ENCODE measurements around the gene CIAO2A. TPM values are rescaled to one million over a fixed set of nuclear protein-coding genes. Genes with fewer than 3 reads are reported as not detected.
A peak's percentile ranks its signal among the peaks of the same experiment; 100 is the strongest.
"Not testable (repeated sequence)": the region's sequence is repeated elsewhere in the genome, so short reads cannot be mapped to it uniquely, and the experiment has no call there.

CIAO2A gene
- total RNA-seq, 2 donors from 2014 or later: 21.5 to 23.1 TPM

DNA sequence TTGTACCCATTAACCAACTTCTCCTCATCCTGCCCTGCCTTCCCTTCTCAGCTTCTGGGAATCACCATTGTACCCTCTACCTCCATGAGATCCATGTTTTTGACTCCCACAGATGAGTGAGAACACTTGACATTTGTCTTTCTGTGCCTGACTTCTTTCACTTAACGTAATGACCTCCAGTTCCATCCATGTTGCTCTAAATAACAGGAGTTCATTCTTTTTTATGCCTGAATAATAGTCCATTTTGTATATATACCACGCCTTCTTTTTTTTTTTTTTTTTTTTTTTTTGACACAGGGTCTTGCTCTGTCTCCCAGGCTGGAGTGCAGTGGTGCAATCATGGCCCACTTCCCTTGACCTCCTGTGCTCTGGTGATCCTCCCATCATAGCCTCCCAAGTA lies 8.9 kb upstream of the CIAO2A start:
- H3K27ac Mint-ChIP-seq: no peak overlapping the region
- H3K4me3 Mint-ChIP-seq: peak overlapping the region; percentile 4
- no peak for ATAC-seq
- H3K4me1 Mint-ChIP-seq: peaks cover 32% of the 10 kb centered on the region
- no peaks in the 10 kb centered on the region for H3K27me3 Mint-ChIP-seq
- no peak for DNase-seq
- no peaks in the 10 kb centered on the region for H3K36me3 Mint-ChIP-seq (ENCODE audit: low read depth)
- H3K9me3 ChIP-seq (ENCODE audit: control insufficient read depth, low read length, poor library complexity, severe bottlenecking): no peaks in the 10 kb centered on the region

DNA sequence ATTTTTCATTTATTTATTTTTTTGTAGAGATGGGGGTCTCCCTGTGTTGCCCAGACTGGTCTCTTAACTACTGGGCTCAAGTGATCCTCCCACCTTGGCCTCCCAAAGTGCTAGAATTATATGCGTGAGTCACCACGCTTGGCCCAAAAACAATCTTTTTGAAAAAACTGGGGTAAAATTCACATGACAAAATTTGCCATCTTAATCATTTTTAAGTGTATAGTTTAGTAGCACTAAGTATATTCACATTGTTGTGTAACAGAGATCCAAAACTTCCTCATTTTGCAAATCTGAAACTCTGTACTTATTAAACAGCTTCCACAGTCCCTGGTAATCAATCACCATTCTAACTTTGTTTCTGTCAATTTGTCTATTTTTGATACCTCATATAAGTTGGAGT lies 7.3 kb upstream of the CIAO2A start:
- no peaks in the 10 kb centered on the region for H3K27me3 Mint-ChIP-seq
- H3K9me3 ChIP-seq (ENCODE audit: control insufficient read depth, low read length, poor library complexity, severe bottlenecking): no peaks in the 10 kb centered on the region
- no peak for DNase-seq
- no peak overlapping the region for H3K4me3 Mint-ChIP-seq
- no peak overlapping the region for H3K27ac Mint-ChIP-seq
- peaks cover 34% of the 10 kb centered on the region for H3K4me1 Mint-ChIP-seq
- H3K36me3 Mint-ChIP-seq (ENCODE audit: low read depth): no peaks in the 10 kb centered on the region
- ATAC-seq: no peak

DNA sequence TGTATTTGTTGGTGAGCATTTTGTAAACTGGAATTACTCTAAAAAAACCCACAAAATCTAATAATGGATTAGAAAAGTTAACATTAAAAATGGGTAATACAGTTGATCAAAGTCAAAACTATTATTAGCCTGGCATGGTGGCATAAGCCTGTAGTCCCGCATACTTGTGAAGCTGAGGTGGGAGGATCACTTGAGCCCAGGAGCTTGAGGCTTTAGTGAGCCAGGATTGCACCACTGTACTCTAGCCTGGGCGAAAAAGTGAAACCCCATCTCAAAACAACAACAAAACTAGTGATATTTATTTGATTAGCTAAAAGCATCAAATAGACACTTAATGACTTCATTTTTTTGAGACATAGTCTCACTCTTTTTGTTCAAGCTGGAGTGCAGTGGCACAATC lies 5.7 kb upstream of the CIAO2A start:
- H3K4me3 Mint-ChIP-seq: no peak overlapping the region
- peak overlapping the region; percentile 99 for H3K27ac Mint-ChIP-seq
- ATAC-seq (no peak), DNase-seq (no peak)
- peaks cover 2% of the 10 kb centered on the region for H3K36me3 Mint-ChIP-seq (ENCODE audit: low read depth)
- H3K9me3 ChIP-seq (ENCODE audit: control insufficient read depth, low read length, poor library complexity, severe bottlenecking): no peaks in the 10 kb centered on the region
- H3K27me3 Mint-ChIP-seq: no peaks in the 10 kb centered on the region
- peaks cover 44% of the 10 kb centered on the region for H3K4me1 Mint-ChIP-seq

DNA sequence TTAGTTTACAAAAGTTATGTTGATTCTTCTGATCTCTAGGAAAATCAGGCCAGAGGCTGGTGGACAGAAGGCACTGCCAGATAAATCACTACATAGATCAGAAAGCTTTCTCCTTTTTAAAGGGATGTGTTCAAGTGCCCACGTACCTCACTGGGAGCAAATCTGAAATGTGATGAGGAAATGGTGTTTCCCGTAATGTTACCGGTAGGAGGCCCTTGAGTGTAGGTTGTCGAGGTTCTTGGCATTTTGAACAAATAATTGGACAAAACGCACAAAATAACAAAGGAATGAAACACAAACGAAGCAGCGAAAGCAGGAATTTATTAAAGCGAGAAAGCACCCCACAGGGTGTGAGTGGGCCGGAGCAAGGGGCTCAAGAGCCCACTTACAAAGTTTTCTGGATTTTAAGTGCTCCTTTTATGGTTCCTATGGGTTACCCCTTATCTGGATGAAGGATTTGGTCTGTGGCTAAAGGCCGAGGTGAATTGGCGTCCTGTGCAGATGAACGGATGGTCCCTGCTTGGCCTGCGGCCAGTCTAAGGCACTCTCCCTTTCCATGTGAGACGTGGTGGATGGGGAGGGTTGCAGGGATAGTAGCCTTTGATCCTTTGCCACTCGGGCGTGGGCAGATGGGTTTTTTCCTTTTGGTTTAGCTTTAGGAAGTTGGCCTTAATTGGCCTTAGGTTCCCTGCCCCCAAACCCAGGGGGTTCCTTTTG lies 3.2 kb upstream of the CIAO2A start:
- Mint-ChIP-seq H3K4me3 (peak overlapping the region; percentile 99), H3K27me3 (no peaks in the 10 kb centered on the region), H3K4me1 (peaks cover 64% of the 10 kb centered on the region), H3K27ac (peak overlapping the region; percentile 99), H3K36me3 (ENCODE audit: low read depth) (peaks cover 6% of the 10 kb centered on the region)
- no peak for DNase-seq
- H3K9me3 ChIP-seq (ENCODE audit: control insufficient read depth, low read length, poor library complexity, severe bottlenecking): no peaks in the 10 kb centered on the region
- ATAC-seq: no peak

DNA sequence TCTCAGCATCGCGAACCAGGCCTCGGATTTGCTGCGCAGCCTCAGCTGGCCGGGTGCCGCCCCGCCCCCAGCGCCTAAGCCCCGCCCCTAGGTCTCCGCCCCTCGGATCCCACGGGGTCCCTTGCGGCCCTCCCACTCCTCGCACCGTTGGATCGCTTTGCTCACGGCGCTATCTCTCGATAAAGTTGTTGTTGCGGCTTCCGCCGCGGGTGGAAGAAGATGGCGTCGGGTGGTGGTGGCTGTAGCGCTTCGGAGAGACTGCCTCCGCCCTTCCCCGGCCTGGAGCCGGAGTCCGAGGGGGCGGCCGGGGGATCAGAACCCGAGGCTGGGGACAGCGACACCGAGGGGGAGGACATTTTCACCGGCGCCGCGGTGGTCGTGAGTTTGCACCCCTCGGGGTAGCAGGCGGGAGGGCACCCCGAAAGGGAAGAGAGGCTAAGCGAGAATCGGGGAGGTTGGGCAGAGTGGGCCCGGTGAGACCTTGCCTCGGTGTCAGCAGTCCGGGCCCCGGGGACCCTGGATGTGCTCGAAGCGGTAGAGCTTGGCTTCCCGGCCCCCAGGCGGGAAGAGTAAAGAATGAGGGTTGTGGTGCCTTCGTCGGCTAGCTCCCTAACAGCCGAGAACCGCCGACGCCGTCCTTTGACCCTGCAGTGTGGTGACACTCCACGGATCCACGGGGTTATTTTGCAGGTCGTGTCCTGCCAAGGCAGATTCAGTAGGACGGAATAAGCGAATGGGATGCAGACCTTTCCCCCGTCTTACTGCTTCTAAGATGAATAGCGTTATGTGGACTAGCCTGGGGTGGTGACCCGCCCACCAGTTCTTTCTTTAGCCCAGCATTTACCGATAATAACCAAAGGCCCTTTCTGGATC lies 2.4 kb upstream of the CIAO2A start, which contains the start of gene SNX1:
TSS of gene SNX1 (plus strand) at position 188 of the 873 bp plus-strand sequence. CDS start at position 220, 32 bp downstream.
- no peaks in the 10 kb centered on the region for H3K9me3 ChIP-seq (ENCODE audit: control insufficient read depth, low read length, poor library complexity, severe bottlenecking)
- Mint-ChIP-seq H3K4me3 (peak within 1 kb of the TSS; percentile 99), H3K27me3 (no peaks in the 10 kb centered on the region), H3K27ac (peak within 1 kb of the TSS; percentile 99), H3K36me3 (ENCODE audit: low read depth) (peaks cover 6% of the 10 kb centered on the region), H3K4me1 (peaks cover 64% of the 10 kb centered on the region)
- DNase-seq (peak; percentile 91 to 96 (median 94)), ATAC-seq (peak; percentile 78)

DNA sequence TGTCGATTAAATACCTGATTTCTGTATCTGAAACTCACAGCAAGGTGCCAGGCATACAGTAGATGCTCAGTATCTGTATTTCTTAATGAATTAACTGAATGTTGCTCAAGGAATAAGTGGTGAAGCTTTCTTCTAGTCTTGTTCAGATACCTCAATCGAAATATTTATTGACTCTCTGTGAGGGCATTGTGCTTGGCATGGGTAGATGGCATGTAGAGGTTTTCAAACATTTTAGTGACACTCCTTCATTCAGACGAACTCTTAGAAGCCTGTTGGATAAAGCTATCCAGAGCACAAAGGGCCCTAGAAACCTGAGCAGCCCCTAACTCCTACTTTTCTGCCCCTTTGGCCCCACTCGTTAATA lies 1.8 kb upstream of the CIAO2A start:
- Mint-ChIP-seq H3K27me3 (no peaks in the 10 kb centered on the region), H3K4me1 (peaks cover 68% of the 10 kb centered on the region), H3K4me3 (peak overlapping the region; percentile 99), H3K27ac (peak overlapping the region; percentile 99), H3K36me3 (ENCODE audit: low read depth) (peaks cover 6% of the 10 kb centered on the region)
- H3K9me3 ChIP-seq (ENCODE audit: control insufficient read depth, low read length, poor library complexity, severe bottlenecking): no peaks in the 10 kb centered on the region
- DNase-seq: no peak
- no peak for ATAC-seq

DNA sequence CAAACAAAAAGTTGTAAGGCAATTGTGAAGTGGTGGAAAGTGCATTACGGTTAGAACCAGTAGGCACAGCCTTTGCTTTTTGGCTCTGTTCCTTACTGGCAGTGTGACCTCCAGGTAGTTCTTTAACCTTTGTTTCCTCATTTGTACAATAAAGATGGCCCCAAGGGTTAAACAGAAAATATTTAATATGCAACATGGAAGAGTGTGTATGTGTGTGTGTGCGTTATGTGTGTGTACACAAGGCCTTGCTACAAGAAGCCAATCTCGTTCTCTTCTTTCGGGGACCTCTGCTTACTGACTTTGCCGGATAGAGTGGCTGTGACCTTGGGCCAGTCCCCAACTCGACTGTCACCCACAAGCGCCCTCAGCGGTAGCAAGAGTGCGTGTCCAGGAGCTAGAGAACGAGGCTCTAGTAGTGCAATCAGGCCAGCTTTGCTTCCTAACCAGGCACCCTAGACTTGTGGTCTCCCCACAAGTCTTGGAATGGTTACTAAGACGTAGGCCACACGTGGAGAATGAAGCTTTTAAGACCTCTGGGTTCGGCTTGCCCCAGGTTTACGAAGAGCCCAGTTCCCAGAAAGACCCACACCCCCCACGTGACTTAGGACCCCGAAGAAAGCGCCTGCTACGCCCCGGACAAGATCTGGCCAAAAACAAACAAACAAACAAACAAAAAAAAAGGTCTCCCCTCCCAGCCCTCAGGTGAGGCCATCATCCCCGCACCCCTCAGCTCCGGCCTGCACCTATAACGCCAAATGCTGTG lies 593 bp downstream of the CIAO2A start:
- no peak for ATAC-seq
- Mint-ChIP-seq H3K36me3 (ENCODE audit: low read depth) (peaks cover 9% of the 10 kb centered on the region), H3K27me3 (no peaks in the 10 kb centered on the region), H3K27ac (peak overlapping the region; percentile 99), H3K4me1 (peaks cover 69% of the 10 kb centered on the region), H3K4me3 (peak overlapping the region; percentile 99)
- DNase-seq: peak in 1 of 3 donors; percentile 15
- H3K9me3 ChIP-seq (ENCODE audit: control insufficient read depth, low read length, poor library complexity, severe bottlenecking): no peaks in the 10 kb centered on the region

DNA sequence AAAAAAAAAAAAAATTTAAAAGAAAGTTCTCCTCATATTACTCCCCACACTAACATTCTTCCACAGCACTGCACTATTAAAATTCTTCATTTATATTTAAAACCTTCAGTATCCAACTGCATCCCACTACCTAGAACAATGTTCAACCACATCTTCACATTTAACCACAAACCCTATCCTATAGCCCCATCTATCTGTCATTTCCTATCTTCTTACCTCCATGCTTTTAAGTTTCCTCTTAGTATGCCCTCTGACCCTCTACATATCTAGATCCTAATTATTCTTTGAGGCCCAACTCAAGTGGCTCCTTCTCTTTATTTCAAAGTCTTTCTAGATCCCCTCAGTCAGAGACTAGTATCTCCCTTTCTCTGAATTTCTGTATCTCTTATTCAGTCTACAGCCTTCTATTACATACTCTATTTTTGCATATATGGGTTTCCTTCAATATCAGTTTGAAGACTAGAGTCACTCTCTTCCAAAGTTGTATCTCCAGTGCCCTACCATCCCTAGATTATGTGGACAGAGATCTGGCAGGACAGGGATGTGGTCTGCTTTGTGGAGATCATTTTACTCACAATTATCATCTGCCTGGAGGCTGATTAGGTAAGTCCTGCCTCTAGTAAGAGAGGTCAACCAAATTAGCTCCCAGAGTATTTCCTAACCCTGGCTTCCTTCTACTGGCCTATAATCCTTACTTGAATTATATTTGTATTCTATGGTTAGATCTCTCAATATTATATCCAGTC lies 1.4 kb downstream of the CIAO2A start:
- H3K4me3 Mint-ChIP-seq: peak overlapping the region; percentile 99
- DNase-seq: no peak
- H3K36me3 Mint-ChIP-seq (ENCODE audit: low read depth): peaks cover 9% of the 10 kb centered on the region
- H3K4me1 Mint-ChIP-seq: peaks cover 62% of the 10 kb centered on the region
- no peaks in the 10 kb centered on the region for H3K9me3 ChIP-seq (ENCODE audit: control insufficient read depth, low read length, poor library complexity, severe bottlenecking)
- no peaks in the 10 kb centered on the region for H3K27me3 Mint-ChIP-seq
- H3K27ac Mint-ChIP-seq: peak overlapping the region; percentile 99
- no peak for ATAC-seq

DNA sequence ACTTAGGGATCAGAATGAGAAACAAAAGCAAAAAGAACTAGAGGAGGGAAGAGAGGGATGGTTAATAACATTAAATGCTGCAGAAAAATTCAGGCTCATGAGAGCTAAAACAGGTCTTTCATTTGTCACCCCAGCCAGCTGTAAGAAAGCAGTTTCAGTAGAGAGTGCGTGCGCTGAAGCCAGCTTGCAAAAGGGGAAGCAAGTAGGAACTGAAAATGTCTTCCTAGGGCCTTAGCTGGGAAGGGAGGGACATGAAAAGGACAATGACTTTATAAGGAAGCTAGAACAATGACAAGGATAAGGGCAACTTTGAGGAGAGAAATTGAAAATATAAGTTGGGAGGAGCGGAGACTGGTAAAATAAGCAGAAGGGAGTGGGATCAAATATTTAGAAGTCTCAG lies 3.1 kb downstream of the CIAO2A start:
- no peaks in the 10 kb centered on the region for H3K9me3 ChIP-seq (ENCODE audit: control insufficient read depth, low read length, poor library complexity, severe bottlenecking)
- Mint-ChIP-seq H3K27me3 (no peaks in the 10 kb centered on the region), H3K27ac (peak overlapping the region; percentile 51), H3K36me3 (ENCODE audit: low read depth) (peaks cover 7% of the 10 kb centered on the region), H3K4me1 (peaks cover 49% of the 10 kb centered on the region), H3K4me3 (peak overlapping the region; percentile 36)
- ATAC-seq: no peak
- DNase-seq: no peak

DNA sequence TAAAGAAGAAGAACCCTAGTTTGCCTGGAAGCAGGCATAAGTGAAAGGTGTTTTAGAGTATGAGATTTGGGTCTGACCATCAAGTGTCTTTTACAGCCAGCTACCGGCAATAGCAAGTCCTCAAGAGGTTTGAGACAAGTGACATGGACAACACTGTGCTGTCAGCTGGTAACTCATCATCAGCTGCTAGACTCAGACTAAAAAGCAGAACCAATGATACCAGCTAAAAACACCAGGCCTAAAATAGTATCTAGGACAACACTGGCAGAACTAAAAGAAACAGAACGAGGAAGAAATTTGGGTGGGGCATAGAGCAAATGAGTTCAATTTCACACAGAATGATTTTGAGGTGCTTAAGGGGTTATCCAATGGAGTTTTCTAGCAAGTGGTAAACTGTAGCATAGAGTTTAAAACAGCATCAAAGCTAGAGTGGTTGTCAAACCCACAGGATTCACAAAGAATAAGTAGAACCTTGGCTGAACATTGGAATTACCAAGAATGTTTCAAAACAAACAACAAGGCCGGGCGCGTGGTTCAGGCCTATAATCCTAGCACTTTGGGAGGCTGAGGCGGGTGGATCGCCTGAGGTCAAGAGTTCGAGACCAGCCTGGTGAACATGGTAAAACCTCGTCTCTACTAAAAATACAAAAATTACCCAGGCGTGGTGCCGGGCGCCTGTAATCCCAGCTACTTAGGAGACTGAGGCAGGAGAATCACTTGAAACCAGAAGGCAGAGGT lies 3.9 kb downstream of the CIAO2A start:
- ATAC-seq (no peak), DNase-seq (no peak)
- Mint-ChIP-seq H3K27ac (peak overlapping the region; percentile 79), H3K27me3 (no peaks in the 10 kb centered on the region), H3K4me1 (peaks cover 42% of the 10 kb centered on the region), H3K4me3 (peak overlapping the region; percentile 15), H3K36me3 (ENCODE audit: low read depth) (peaks cover 7% of the 10 kb centered on the region)
- H3K9me3 ChIP-seq (ENCODE audit: control insufficient read depth, low read length, poor library complexity, severe bottlenecking): no peaks in the 10 kb centered on the region

DNA sequence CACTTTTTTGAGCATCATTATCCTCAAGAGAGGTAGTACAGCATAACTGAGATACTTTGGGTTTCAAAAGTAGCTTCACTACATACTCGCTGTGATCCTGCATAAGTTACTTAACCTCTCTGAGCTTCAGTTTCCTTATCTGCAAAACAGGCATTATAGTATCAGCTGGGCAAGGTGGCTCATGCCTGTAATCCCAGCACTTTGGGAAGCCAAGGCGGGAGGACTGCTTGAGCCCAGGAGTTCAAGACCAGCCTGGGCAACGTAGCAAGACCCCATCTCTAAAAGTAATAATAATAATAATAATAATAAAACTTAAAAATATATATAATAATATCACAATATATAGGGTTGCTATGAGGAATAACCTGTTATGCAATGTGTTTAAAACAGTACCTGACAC lies 10.9 kb downstream of the CIAO2A start:
- DNase-seq (no peak), ATAC-seq (no peak)
- no peaks in the 10 kb centered on the region for H3K9me3 ChIP-seq (ENCODE audit: control insufficient read depth, low read length, poor library complexity, severe bottlenecking)

DNA sequence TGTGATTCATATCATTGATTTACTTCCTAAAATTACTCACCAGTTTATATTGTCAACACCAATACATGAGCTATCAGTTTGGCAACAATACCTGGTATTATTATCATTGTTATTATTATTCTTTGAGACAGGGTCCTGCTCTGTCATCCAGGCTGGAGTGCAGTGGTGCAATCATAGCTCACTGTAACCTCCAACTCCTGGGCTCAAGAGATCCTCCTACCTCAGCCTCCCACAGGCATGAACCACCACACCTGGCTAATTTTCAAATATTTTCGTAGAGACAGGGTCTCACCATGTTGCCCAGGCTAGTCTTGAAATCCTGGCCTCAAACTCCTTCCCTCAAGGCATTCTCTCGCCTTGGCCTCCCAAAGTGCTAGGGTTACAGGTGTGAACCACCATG lies 20.1 kb downstream of the CIAO2A start:
- H3K9me3 ChIP-seq (ENCODE audit: control insufficient read depth, low read length, poor library complexity, severe bottlenecking); H3K4me3 Mint-ChIP-seq; H3K36me3 Mint-ChIP-seq (ENCODE audit: low read depth); ATAC-seq; H3K27me3 Mint-ChIP-seq; DNase-seq; H3K27ac Mint-ChIP-seq: not testable (repeated sequence)
- peaks cover 10% of the 10 kb centered on the region for H3K4me1 Mint-ChIP-seq

More for the DNA sequence above, 10.9 kb downstream of the CIAO2A start:
- H3K4me3 Mint-ChIP-seq: no peak overlapping the region
- H3K27me3 Mint-ChIP-seq: no peaks in the 10 kb centered on the region
- H3K4me1 Mint-ChIP-seq: peaks cover 2% of the 10 kb centered on the region
- H3K27ac Mint-ChIP-seq: no peak overlapping the region
- no peaks in the 10 kb centered on the region for H3K36me3 Mint-ChIP-seq (ENCODE audit: low read depth)
